Fibroblast of skin of back (primary cell): ENCODE measurements around the gene MCF2L.

Source experiments
- DNase-seq: peaks from one replicate; pipeline ENCODE4 v3.0.0-alpha.2; 2013

The MCF2L gene

DNA sequence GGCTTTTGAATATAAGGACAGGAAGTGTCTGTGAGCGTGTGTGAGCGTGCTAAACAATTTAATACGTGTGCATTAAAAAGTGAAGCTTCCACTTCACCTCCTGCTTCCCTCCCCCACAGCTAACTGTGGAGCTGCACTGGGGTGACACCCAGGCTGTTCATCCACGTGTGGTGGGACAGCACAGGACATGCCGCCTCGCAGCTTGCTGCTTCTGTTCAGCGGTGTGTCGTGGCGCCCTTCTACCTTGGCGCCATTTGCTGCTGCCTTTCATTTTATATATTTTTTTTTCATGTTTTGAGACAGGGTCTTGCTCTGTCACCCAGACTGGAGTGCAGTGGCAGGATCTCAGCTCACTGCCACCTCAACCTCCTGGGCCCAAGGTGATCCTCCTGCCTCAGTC, 63.3 kb downstream of the MCF2L start:
- DNase-seq, result no peak

DNA sequence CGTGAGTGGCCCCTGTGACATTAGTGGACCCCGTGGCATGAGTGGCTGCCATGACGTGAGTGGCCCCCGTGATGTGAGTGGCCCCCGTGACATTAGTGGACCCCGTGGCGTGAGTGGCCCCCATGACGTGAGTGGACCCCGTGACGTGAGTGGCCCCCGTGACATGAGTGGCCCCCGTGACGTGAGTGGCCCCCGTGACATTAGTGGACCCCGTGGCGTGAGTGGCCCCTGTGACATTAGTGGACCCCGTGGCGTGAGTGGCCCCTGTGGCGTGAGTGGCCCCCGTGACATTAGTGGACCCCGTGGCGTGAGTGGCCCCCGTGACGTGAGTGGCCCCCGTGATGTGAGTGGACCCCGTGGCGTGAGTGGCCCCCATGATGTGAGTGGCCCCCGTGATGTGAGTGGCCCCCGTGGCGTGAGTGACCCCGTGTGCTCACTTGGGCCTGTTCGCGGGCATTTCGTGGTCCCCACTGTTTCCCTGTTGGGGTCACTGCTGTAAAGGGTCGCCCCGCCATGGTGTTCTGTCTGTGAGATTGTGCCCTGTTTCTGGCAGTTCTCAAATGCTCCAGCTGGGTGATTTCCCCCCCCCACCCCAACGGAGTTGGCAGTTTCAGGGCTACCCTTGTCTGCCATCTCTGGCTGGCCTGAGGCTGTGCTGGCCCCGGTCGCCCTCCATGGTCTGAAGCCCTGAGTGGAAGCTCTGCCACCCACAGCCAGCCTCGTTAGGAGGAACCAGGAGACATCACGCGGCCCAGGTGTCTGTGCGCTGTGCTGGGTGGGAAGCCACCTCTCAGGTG, 64.2 kb downstream of the MCF2L start:
- DNase-seq, result no peak

DNA sequence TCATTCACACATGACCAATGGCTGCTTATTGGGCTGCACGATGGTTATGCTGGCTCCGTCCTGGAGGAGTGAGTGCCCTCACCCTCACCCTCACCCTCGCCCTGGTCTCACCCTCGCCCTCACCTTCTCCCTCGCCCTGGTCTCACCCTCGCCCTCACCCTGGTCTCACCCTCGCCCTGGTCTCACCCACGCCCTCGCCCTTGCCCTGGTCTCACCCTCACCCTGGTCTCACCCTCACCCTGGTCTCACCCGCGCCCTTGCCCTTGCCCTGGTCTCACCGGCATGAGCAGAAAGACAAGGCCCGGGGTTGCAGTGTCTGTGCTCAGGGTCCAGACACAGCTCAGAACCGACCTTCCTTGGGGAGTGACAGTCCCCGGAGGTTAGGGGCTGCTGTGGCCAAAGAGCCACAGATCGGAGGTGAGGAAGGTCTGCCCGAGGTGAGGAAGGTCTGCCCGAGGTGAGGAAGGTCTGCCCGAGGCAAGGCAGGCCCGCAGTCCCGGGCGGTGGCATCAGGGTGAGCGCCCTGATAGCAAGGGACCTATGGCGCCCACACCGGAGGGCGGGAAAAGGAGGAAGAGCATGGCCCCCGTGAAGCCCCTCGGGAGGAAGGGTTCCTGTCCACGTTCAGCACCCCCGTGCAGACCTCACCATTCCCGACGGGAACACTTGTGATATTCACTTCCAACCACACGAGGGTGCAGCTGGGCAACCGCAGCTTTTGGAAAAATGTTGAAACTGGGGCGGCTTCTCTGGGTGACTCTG, 65.6 kb downstream of the MCF2L start:
- peak; percentile 59 for DNase-seq

DNA sequence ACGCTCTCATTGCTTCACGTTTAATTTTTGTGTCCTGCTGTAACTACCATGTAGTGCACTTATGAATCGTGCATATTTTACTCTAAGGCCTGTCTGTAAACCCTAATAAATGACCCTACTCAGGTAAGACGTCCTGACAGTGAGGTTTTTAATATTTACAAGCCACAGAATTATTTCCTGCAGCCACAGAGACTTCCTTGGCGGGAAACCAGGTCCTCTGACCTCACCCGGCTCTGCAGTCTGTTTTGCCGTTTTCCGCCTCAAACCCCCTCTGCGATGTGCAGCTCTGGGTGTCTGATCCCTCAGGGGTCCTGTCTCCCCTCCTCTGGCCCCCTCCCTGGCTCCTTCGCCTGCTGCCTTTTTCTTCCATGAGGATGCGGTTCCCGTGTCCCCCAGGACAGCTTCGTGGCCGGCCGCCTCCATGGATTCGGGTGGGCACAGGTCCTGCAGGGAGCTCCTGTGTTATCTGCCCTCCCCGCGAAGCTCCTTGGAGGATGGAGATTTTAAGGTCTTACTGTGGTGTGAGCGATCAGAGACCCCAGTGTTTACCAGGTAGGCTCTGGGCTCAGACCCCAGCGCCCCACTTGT, 66.3 kb downstream of the MCF2L start:
- DNase-seq, result no peak

DNA sequence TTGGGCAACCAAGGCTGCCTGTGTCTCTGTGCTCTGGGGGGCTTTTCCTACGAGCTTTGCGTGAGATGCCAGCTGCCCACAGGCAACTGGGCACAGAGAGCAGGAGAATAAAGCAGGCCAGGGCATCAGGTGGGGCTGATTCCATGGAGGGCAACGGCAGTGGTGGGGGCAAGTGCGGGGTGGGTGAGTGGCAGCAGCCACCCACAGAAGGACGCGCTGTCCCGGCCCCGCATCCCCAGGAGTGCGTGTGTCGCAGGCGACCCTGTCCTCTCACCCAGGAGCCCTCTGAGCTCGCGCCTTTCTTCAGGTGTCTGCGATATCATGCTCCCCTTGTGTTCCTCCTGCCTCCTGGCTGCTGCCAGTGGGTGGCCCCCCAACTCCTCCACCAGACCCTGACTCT, 67.4 kb downstream of the MCF2L start:
- no peak for DNase-seq

DNA sequence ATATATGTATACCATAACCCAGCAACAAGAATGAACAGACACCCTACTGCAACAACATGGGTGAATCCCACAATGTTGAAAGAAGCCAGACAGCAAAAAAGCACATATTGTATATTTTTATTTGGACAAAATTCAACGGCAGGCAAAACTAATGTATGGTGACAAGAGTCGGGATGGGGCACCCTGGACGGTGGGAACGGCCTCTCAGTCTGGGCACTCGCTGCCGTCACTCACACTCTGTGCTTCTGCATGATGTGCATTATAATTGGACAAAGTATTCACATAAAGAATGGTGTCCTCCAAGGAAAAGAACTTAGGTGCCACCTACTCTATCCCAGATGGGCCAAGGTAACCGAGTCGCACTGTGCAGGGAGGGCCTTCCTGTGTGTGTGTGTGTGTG, 71.0 kb downstream of the MCF2L start:
- DNase-seq, result no peak

DNA sequence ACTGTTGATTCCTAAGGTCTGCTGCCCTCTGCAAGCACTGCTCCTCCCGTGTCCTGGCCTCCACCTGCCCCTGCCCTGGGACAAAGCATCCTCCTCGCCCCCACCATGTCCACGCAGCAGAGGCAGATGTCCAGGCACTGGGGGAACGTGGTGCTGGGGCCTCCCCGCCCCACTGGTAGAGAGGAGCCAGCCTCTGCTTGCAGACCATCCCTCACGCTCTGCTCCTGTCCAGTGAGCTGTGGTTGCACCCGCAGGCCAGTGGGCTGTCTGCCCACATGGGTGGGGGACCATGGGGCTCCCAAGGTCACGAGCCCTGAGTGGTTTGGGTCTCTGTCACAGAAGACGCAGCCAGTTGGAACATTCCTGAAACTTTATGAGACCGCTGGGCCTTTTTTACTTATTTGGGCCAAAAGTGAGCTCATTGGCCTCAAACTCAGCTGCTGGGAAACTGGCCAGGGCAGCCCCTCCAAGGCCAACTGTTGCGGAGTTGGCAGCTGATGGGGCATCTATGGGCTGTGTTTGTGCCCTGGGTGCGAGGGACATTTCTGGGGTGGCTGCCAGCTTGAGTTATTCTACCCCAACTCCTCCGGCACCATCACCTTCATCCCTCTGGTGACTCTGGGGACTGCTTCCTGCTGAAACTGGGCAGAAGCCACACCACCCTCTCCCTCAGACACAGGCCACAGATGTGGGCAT, 71.7 kb downstream of the MCF2L start:
- DNase-seq, result no peak

DNA sequence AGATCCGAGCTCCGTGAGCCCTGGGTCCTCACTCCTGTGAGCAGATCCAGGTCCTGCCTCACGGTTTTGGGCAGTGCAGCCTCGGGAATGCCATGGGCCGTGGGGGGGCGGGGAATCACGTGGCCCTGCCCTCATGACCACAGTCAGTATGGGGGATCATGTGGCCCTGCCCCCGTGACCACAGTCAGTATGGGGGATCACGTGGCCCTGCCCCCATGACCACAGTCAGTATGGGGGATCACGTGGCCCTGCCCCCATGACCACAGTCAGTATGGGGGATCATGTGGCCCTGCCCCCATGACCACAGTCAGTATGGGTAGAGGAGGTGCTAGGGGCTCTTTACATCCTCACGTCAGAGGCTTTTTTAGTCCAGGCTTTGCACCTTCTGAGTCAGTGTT, 72.3 kb downstream of the MCF2L start:
- no peak for DNase-seq

DNA sequence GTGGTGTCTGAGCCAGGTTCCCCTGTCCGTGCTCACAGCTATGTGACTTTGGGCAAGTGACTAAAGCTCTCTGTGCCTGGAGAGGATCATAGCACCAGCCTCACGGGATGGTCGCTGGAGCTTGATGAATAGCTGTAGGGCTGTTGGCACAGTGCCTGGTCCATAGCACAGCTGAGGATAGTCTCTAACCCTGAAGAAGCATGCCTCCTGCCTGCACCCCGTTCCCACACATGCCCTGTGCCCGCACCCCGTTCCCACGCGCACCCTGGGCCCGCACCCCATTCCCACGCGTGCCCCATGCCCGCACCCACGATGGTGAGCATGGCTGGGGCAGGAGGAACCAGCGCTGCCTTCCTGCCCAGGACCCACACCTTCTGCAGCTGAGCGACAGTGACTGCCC, 72.9 kb downstream of the MCF2L start:
- DNase-seq, result no peak

DNA sequence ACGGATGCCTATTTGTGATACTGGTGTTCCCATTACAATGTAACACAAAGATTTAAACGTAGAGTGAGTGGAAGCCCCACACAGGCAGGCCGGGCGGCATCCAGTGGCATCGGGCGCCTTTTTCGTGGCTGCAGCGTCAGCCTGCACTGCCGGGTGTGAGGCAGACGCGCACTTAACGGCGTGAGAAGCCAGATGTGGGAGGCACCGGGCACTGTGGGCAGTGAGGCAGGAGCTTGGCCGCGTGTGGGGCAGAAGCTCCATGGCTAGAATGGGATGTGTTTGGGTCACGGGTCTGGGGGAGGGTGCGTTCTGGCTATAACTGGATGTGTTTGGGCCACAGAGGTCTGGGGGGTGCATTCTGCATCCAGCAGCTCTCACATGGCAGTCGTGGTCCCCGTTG, 73.4 kb downstream of the MCF2L start:
- no peak for DNase-seq

DNA sequence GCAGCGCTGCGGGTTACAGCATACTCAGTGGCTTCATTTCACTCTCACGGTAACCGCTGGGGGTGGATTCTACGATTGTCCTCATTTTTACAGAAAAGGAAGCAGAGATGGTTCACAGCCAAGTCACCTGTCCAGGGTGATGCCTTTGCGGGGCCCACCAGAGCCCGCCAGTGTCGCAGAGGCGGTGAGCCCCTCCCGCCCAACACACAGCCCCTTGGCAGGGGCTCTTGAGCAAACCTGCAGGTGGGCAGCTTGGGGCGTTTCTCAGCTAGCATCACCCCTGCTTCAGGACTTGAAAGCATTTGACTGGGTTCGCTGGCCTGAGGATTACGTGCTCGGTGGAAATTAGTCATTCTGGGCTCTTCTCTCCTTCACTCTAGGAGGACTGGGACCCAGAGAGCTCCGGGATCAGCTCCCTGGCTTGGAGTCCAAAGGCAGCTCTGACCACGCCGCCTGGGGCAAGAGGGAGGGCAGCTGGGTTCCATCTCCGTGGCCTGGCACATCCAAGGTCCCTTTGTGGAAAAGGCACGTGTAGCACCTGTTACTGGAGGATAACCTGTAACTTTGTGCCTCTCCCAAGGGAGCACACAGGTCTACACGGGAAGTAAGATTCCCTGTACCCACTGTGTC, 74.1 kb downstream of the MCF2L start:
- DNase-seq, result no peak

DNA sequence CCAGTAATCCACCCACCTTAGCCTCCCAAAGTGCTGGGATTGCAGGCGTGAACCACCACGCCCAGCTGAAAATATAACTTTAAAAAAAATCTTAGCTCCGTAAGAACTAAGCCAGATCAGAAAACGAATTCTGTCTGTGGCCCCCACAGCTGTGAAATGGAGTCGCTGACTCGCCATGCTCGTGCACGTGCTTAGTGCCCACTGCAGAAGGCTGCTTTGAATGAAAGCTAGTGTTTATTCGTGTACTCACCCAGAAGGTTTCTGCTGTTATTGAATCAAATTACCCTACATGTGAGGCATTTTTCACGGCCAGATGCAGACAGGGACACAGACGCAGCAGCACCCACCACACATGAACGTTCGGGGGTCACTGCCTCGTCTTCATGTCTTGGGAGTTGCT, 74.9 kb downstream of the MCF2L start:
- no peak for DNase-seq

DNA sequence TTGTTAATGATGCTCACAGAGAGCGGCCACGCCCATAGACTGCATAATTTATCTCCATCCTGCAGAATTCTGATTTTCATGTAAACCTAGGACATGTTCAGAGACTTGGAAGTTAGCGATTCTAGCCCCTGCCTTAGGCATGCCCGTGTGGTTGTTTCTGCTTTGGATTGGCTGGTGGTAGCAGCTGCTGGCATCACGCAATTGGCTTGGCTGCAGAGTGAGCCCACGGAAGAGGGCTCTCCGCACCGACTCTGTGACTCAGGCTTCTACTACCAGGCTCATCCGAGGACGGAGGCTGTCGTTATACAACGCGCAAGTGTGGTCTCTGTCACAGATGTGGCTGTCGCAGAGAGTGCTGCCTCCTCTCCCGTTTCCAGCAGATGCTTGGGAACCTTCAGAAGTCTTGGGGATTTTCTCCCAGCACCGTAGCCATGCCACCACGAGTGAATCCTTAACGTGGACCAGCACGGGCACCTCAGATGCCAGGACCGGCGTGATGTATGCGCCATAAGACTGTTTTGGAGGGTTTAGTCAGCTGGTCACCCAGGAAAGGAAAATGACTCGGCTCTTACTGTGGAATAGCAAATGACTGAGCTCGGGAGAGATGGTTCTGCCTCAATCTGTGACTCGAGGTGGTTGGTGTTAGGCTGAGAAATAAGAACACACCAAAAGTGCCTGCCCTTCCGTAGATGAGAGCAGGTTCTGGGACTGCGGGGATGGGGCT, 75.5 kb downstream of the MCF2L start:
- DNase-seq, result no peak

DNA sequence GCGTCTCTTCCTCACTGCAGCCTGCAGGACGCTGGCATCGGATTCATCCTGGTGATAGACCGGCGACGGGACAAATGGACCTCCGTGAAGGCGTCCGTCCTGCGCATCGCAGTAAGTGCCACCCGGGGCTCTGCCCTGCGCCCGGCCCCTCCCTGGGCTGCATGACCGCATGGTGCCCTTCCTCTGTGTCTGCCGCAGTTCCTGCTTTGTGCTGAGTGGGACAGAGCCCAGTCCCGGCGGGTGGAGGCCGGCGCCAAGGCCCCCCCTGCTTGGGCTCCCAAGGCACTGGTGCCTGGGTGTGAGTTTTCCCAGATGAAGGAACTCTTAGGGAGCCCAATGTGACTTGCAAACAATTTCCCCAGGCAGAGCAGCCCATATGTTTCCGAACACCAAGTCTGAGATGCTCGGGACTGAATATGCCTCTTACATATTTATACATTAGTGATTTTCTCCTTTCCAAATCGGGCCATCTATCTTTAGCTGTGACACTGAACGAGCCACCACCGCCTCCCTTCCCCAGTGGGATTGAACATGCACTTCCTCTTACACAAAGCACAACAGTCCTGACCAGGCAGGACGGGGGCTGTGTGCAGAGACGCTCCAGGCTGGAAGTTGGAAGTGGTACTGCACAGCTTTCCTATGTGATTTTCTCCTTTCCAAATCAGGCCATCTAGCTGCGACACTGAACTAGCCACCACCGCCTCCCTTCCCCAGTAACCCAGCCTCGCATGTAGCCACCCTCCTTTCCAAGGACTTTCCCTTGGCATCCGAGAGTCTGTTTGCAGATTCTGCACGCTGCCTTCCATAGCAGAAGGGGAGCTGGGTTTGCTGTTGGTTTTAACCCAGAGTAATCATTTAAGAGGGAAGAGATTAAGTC, 76.5 kb downstream of the MCF2L start:
- DNase-seq, result no peak

DNA sequence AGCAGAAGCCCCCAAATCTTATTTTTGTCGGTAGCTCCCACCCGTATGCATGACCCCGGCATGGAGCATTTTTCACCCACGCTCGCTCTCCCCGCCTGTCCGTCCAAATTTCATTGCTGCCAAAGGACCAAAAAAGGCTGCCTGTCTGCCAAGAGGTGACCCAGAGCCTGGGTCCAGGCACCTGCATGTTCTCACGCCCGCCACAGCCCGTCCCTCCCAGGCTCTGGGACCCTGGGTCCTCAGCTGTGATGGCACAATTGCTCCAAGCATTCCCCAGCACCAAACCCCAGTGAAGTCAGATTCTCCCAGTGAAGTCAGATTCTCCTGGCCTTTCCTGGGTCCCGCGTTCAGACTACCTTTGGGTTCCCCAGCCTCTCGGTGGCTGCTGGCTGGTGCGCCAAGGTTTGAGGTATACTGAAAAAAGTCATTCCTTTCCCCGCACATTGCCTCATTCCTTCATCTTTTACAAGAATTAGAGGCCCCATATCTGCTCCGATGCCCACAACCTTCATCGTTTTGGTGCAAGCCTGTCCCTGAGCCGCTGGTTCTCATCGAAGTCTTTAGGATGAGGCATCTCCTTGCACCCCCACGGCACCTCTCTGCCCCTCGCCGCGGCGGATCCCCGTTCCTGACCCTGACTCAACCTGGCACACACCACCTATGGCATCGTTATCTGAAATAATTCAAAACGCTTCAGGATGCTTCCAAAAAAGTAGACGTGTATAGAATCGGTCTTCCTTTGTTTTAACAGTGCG, 77.3 kb downstream of the MCF2L start:
- DNase-seq, result no peak

DNA sequence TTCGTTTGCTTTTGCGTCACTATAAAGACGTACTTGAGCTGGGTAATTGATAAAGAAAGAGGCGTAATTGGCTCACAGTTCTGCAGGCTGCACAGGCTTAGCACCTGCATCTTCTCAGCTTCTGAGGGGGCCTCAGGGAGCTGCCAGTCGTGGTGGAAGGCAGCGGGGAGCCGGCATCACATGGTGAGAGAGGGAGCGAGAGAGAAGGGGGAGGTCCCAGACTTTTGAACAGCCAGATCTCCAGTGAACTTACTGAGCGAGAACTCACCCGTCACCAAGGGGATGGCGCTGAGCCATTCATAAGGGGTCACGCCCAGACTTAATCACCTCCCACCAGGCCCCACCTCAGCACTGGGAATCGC, 77.8 kb downstream of the MCF2L start:
- DNase-seq, result no peak

DNA sequence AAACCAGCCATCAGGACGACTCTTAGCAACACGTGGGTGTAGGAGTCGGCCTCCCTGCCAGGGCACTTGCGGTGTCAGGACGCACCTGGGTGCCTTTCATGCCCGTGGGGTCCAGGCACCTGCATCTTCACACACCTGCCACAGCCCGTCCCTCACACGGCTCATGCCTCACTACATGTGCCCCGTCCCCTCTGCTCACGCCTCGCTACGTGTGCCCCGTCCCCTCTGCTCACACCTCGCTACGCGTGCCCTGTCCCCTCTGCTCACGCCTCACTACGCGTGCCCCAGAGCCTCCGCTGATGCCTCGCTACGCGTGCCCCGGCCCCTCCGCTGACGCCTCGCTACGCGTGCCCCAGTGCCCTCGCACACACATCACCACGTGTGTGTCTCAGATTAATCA, 78.6 kb downstream of the MCF2L start:
- DNase-seq, result no peak

DNA sequence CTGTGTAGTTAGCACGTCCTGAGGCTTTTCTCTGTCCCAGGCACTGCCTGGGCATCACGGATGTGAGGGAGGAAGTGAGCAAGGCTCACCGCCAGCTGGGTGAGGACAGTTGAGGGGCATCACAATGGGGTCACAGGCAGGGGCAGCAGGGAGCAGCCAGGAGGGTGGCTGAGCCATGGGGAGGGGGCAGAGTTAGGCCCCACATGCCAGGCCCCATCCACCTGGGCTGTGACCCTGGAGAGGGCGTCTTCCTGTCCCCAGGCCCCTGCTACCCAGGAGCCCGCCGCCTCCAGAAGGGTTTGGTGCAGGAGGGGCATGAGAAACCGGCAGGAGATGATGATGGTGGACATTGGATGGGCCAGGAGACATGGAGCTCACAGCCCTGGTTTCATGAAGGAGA, 79.8 kb downstream of the MCF2L start:
- no peak for DNase-seq

DNA sequence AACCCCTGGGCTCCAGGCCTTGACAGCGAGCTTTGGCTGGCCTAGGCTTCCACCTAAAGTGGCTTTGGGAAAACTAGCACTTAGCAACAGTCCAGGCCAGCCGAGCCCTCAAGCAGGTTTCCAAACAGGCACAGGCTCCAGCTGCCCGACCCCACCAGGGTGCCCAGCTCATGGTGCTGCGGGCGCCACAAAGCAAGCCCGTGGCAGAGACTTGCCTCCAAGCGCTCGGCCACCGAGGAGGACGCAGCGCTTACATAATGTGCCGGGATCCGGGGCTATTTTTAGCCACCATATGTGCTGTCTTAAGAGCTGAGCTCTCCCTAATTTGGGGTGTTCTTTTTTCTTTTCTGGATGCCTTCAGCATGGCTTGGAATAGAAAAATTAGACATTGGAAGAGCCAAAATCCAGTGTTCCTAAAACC, 80.5 kb downstream of the MCF2L start:
- no peak for DNase-seq

DNA sequence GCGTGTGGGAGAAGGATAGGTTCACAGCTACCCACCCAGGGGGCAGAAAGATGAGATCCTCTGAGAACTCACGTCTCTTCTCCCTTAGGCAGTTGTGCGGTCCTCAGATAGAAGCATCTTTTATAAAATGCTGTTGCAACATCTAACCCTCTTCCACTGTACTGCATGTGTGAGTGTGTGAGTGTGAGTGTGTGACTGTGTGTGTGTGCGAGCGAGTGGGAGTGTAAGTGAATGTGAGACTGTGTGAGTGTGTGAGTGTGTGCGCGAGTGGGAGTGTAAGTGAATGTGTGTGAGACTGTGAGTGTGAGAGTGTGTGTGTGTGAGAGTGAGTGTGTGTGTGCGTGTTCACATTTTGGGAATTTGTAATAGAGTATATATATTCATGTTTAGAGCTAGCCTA, 81.0 kb downstream of the MCF2L start:
- no peak for DNase-seq
